ENCODE measurements around the gene INPP5A. TPM values are rescaled to one million over a fixed set of nuclear protein-coding genes. Genes with fewer than 3 reads are reported as not detected.

The INPP5A gene
- total and polyA plus RNA-seq, 10 of the 15 experiments (the other 5 are each of a cell fraction or from before 2014, with no cell fraction given) = 0.52 to 15.0 (median 6.3) TPM

GRCh38 chr10:132563485-132564248, 26.1 kb downstream of the INPP5A start (continued):
- 0 out of 2 replicates have a peak, but pooled peaks have one; percentile 5 for TF ChIP-seq MEF2A (IDR thresholded peaks at IDR 0.05; ENCODE audit: insufficient read depth, low read depth, low read length)
- TF ChIP-seq, protein P1, sequence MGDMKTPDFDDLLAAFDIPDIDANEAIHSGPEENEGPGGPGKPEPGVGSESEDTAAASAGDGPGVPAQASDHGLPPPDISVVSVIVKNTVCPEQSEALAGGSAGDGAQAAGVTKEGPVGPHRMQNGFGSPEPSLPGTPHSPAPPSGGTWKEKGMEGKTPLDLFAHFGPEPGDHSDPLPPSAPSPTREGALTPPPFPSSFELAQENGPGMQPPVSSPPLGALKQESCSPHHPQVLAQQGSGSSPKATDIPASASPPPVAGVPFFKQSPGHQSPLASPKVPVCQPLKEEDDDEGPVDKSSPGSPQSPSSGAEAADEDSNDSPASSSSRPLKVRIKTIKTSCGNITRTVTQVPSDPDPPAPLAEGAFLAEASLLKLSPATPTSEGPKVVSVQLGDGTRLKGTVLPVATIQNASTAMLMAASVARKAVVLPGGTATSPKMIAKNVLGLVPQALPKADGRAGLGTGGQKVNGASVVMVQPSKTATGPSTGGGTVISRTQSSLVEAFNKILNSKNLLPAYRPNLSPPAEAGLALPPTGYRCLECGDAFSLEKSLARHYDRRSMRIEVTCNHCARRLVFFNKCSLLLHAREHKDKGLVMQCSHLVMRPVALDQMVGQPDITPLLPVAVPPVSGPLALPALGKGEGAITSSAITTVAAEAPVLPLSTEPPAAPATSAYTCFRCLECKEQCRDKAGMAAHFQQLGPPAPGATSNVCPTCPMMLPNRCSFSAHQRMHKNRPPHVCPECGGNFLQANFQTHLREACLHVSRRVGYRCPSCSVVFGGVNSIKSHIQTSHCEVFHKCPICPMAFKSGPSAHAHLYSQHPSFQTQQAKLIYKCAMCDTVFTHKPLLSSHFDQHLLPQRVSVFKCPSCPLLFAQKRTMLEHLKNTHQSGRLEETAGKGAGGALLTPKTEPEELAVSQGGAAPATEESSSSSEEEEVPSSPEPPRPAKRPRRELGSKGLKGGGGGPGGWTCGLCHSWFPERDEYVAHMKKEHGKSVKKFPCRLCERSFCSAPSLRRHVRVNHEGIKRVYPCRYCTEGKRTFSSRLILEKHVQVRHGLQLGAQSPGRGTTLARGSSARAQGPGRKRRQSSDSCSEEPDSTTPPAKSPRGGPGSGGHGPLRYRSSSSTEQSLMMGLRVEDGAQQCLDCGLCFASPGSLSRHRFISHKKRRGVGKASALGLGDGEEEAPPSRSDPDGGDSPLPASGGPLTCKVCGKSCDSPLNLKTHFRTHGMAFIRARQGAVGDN (IDR thresholded peaks at IDR 0.05) = peak; percentile 57

DNA sequence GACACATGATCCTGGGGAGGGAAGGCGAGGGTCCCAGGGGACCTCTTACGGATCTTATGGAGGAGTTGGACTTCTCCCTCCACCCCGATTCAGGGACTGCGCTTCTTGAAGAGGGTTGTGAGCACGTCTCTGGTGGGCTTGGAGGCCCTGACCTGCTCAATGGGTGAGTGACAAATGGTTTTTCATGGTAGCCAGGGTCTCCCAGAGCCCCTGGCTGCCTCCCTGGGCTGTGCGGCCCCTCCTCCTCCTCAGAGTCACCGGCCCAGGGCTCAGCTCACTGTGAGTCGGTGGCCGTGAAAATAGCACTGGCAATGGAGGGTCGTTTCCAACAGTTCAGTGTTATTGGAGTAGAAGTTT, 26.6 kb downstream of the INPP5A start:
- 52% methylated on average over 10 of the region's 10 CpGs for WGBS (ENCODE audit: insufficient coverage, insufficient replicate concordance, low lambda C conversion rate, missing lambda C conversion rate)
- H3K9ac ChIP-seq (ENCODE audit: control insufficient read depth, insufficient read depth, low read length) = no peak overlapping the region
- H3K9me3 ChIP-seq (replicated peaks; ENCODE audit: control insufficient read depth, insufficient read depth, low read length) = no peaks in the 10 kb centered on the region; the same call in 2 of the 3 replicates
- TF ChIP-seq ZNF217 (IDR thresholded peaks at IDR 0.05) (no peak), RAD21 (IDR thresholded peaks at IDR 0.05; ENCODE audit: insufficient read depth, low read depth, low read length) (no peak), LARP7 (IDR thresholded peaks at IDR 0.05) (0 out of 2 replicates have a peak, but pooled peaks have one; percentile 6), HDGF (IDR thresholded peaks at IDR 0.05) (no peak), MEF2B (IDR thresholded peaks at IDR 0.05; ENCODE audit: partially characterized antibody, poor library complexity, severe bottlenecking) (peak; percentile 65), GATAD2B (conservative IDR thresholded peaks at IDR 0.05; ENCODE audit: low read depth) (no peak), CHD2 (IDR thresholded peaks at IDR 0.05; ENCODE audit: borderline replicate concordance, low read depth, low read length) (0 out of 2 replicates have a peak, but pooled peaks have one; percentile 2)
- H3K4me1 ChIP-seq (ENCODE audit: control insufficient read depth, insufficient read depth, low read length) = peaks cover 40% of the 10 kb centered on the region
- H3K36me3 ChIP-seq (ENCODE audit: control insufficient read depth in 2 of 2, insufficient read depth in 2 of 2, low read length in 1 of 2) = no peaks in the 10 kb centered on the region; a peak in 1 of 4 replicates
- no peak overlapping the region for H2AFZ ChIP-seq (ENCODE audit: control insufficient read depth, low read depth, low read length)
- in situ Hi-C loops (cut with MboI) = no loop called here
- ChIA-PET SMC1A (ENCODE audit: uncharacterized antibody, unreplicated experiment) (interaction anchor here (1.0 to 1.1 kb wide), 2 partner anchors 8 to 11 kb away, joined by 5 to 6 read pairs; no protein-coding TSS in a partner anchor), POLR2A (interaction anchor here (0.8 to 1.9 kb wide), 2 partner anchors 23 kb away, joined by 4 to 5 read pairs; no protein-coding TSS in a partner anchor), RAD21 (ENCODE audit: unreplicated experiment) (interaction anchor here (1.0 to 2.1 kb wide), 4 partner anchors 8 to 29 kb away, joined by 3 to 9 read pairs (median 5); no protein-coding TSS in a partner anchor), CTCF (interaction anchor here (1.7 to 2.6 kb wide), 2 partner anchors 11 to 23 kb away, joined by 4 to 8 read pairs; no protein-coding TSS in a partner anchor)
- DNase-seq (ENCODE audit: low read depth, low spot score) (no peak), FAIRE-seq (no peak), ATAC-seq (peak; percentile 23; the same call in 2 of the 3 replicates)
- intact Hi-C loops (cut with micrococcal nuclease; ENCODE audit: unreplicated experiment) = loop anchor here (1.0 to 2.0 kb wide), 2 partner anchors 8 to 27 kb away; partner anchors contain the start of gene INPP5A
- BruUV-seq (replicated peaks) = no TSS peak
- no peaks in the 10 kb centered on the region; the same call in 1 of the 2 replicates for H3K79me2 ChIP-seq (ENCODE audit: control insufficient read depth, insufficient read depth, low read length)
- H3K4me3 ChIP-seq = no peak overlapping the region
- no peak overlapping the region for H3K27ac ChIP-seq (ENCODE audit: control insufficient read depth, insufficient read depth)
- no peaks in the 10 kb centered on the region for H3K27me3 ChIP-seq (replicated peaks in 1 of 2; ENCODE audit: control insufficient read depth in 2 of 2, insufficient read depth in 2 of 2, low read length in 1 of 2)
- peak overlapping the region; percentile 71 for H3K4me2 ChIP-seq (ENCODE audit: control insufficient read depth, insufficient read depth)
- H4K20me1 ChIP-seq (ENCODE audit: control insufficient read depth, insufficient read depth) = peaks cover 3% of the 10 kb centered on the region; the same call in 1 of the 2 replicates

Data from GM12878 (cell line).